ENCODE data around the gene OVOL1. TPM values are rescaled to one million over a fixed set of nuclear protein-coding genes. Genes with fewer than 3 reads are reported as not detected.

The OVOL1 gene
- total and polyA plus RNA-seq, 2 donors from 2014 or later = 6.6 to 6.7 TPM

- intact Hi-C loops (cut with DNase I) = loop anchor here (10.0 kb wide), 1 partner anchor 129 kb away; no protein-coding TSS in a partner anchor
- Histone ChIP-seq H3K36me3 (ENCODE audit: control insufficient read depth in 2 of 3, insufficient read depth in 3 of 3, low read length in 3 of 3) (no peaks in the 10 kb centered on the region), H3K9me3 (ENCODE audit: control insufficient read depth in 2 of 3, insufficient read depth in 1 of 3, low read length in 3 of 3) (no peaks in the 10 kb centered on the region), H3K9ac (ENCODE audit: low read length in 3 of 3) (peak overlapping the region in 2 of 3 donors; percentile 38 to 68), H3K27ac (ENCODE audit: low read depth in 2 of 2, low read length in 2 of 2) (no peak overlapping the region), H3K27me3 (ENCODE audit: control insufficient read depth, insufficient read depth, low read length) (no peaks in the 10 kb centered on the region), H3K4me1 (ENCODE audit: control insufficient read depth in 2 of 3, insufficient read depth in 2 of 3, low read depth in 1 of 3, low read length in 3 of 3) (peaks cover 5 to 13% (median 6%) of the 10 kb centered on the region in 3 donors), H3K4me3 (ENCODE audit: low read length in 3 of 3) (peak overlapping the region; percentile 22 to 85 (median 76))
- no peak for DNase-seq
- TF ChIP-seq, protein P1, sequence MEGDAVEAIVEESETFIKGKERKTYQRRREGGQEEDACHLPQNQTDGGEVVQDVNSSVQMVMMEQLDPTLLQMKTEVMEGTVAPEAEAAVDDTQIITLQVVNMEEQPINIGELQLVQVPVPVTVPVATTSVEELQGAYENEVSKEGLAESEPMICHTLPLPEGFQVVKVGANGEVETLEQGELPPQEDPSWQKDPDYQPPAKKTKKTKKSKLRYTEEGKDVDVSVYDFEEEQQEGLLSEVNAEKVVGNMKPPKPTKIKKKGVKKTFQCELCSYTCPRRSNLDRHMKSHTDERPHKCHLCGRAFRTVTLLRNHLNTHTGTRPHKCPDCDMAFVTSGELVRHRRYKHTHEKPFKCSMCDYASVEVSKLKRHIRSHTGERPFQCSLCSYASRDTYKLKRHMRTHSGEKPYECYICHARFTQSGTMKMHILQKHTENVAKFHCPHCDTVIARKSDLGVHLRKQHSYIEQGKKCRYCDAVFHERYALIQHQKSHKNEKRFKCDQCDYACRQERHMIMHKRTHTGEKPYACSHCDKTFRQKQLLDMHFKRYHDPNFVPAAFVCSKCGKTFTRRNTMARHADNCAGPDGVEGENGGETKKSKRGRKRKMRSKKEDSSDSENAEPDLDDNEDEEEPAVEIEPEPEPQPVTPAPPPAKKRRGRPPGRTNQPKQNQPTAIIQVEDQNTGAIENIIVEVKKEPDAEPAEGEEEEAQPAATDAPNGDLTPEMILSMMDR (IDR thresholded peaks at IDR 0.05; ENCODE audit: borderline replicate concordance, extremely low read depth, insufficient read depth) = no peak
- FAIRE-seq = no peak
These were observed 47.3 kb downstream of the OVOL1 start for GRCh38 chr11:65834202-65834601.

DNA sequence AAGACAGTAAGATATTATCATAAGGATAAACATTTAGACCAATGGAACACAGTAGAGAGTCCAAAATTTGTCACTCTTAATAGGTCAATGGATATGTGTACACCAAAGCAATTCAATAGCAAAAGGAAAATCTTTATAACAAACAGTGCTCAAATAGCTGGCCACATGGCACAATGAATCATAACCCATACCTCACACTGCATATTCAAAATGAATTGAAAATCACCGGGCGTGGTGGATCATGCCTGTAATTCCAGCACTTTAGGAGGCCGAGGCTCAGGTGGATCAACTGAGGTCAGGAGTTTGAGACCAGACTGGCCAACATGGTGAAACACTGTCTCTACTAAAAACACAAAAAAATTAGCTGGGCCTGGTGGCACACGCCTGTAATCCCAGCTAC, 55.3 kb downstream of the OVOL1 start:
- TF ChIP-seq, protein P1 (IDR thresholded peaks at IDR 0.05; ENCODE audit: borderline replicate concordance, extremely low read depth, insufficient read depth) = no peak
- Histone ChIP-seq H3K9ac (ENCODE audit: low read length in 3 of 3) (no peak overlapping the region), H3K27ac (ENCODE audit: low read depth in 2 of 2, low read length in 2 of 2) (no peak overlapping the region), H3K4me1 (ENCODE audit: control insufficient read depth in 2 of 3, insufficient read depth in 2 of 3, low read depth in 1 of 3, low read length in 3 of 3) (no peaks in the 10 kb centered on the region), H3K27me3 (ENCODE audit: control insufficient read depth, insufficient read depth, low read length) (no peaks in the 10 kb centered on the region), H3K9me3 (ENCODE audit: control insufficient read depth in 2 of 3, insufficient read depth in 1 of 3, low read length in 3 of 3) (no peaks in the 10 kb centered on the region), H3K36me3 (ENCODE audit: control insufficient read depth in 2 of 3, insufficient read depth in 3 of 3, low read length in 3 of 3) (no peaks in the 10 kb centered on the region), H3K4me3 (ENCODE audit: low read length in 3 of 3) (no peak overlapping the region)
- FAIRE-seq (no peak), DNase-seq (no peak)
- intact Hi-C loops (cut with DNase I) = no loop called here

DNA sequence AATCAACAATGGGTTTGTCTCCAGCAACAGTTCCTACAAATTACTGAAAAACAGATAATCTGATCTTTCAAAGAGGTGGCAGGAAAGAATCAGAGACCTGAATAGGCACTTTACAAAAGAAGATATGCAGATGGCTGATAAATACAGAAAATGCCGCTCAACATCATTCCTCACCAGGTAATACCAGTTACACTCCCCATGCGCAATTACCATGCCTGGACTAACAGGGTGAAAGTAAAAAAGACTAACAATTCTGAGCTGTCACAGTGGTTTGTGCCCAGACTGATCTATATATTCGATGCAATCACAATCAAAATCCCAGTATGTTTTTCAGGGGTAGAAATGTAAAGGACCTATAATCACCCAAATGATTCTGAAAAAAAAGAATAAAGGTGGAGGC, 56.9 kb downstream of the OVOL1 start:
- Histone ChIP-seq H3K27me3 (ENCODE audit: control insufficient read depth, insufficient read depth, low read length) (no peaks in the 10 kb centered on the region), H3K36me3 (ENCODE audit: control insufficient read depth in 2 of 3, insufficient read depth in 3 of 3, low read length in 3 of 3) (no peaks in the 10 kb centered on the region), H3K9me3 (ENCODE audit: control insufficient read depth in 2 of 3, insufficient read depth in 1 of 3, low read length in 3 of 3) (no peaks in the 10 kb centered on the region), H3K27ac (ENCODE audit: low read depth in 2 of 2, low read length in 2 of 2) (no peak overlapping the region), H3K9ac (ENCODE audit: low read length in 3 of 3) (no peak overlapping the region), H3K4me3 (ENCODE audit: low read length in 3 of 3) (no peak overlapping the region), H3K4me1 (ENCODE audit: control insufficient read depth in 2 of 3, insufficient read depth in 2 of 3, low read depth in 1 of 3, low read length in 3 of 3) (no peaks in the 10 kb centered on the region)
- DNase-seq (no peak), FAIRE-seq (no peak)
- TF ChIP-seq, protein P1 (IDR thresholded peaks at IDR 0.05; ENCODE audit: borderline replicate concordance, extremely low read depth, insufficient read depth) = no peak
- intact Hi-C loops (cut with DNase I) = no loop called here

Data from kidney (tissue), 14 donors.